ENCODE data around the gene DLGAP1.

DLGAP1 gene

DNA sequence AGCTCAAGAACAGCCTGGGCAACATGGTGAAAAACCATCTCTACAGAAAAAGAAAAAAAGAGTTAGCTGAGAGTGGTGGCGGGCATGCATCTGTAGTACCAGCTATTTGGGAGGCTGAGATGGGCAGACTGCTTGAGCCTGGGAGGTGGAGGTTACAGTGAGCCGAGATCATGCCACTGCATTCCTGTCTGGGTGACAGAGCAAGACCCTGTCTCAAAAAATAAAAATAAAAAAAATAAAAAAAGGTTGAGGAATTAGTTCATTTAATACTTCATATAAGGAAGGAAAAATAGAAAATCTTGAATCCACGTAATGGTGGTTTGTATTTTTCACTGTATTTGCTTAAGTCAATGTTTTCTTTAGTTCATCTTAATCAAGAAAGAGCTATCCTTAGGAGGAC, 763.4 kb downstream of the DLGAP1 start:
- Histone ChIP-seq H2AFZ (ENCODE audit: low read depth, low read length, severe bottlenecking) (no peak overlapping the region), H3K9ac (ENCODE audit: low read length) (no peak overlapping the region), H3K36me3 (ENCODE audit: low read length) (no peaks in the 10 kb centered on the region), H3K9me3 (ENCODE audit: insufficient read depth, low read length) (no peaks in the 10 kb centered on the region), H3K9me2 (replicated peaks; ENCODE audit: insufficient read depth, low read length) (no peaks in the 10 kb centered on the region), H3K4me3 (ENCODE audit: insufficient read depth, low read length, poor library complexity, severe bottlenecking) (no peak overlapping the region), H3K4me2 (ENCODE audit: low read depth, low read length, poor library complexity, severe bottlenecking) (no peak overlapping the region), H3F3A (ENCODE audit: insufficient read depth) (no peaks in the 10 kb centered on the region), H3K27me3 (ENCODE audit: low read length) (no peaks in the 10 kb centered on the region), H4K20me1 (ENCODE audit: low read depth, low read length) (no peaks in the 10 kb centered on the region), H3K79me2 (ENCODE audit: insufficient read depth, low read length) (no peaks in the 10 kb centered on the region), H3K27ac (ENCODE audit: low read depth, low read length) (no peak overlapping the region)
- TF ChIP-seq, protein P1, sequence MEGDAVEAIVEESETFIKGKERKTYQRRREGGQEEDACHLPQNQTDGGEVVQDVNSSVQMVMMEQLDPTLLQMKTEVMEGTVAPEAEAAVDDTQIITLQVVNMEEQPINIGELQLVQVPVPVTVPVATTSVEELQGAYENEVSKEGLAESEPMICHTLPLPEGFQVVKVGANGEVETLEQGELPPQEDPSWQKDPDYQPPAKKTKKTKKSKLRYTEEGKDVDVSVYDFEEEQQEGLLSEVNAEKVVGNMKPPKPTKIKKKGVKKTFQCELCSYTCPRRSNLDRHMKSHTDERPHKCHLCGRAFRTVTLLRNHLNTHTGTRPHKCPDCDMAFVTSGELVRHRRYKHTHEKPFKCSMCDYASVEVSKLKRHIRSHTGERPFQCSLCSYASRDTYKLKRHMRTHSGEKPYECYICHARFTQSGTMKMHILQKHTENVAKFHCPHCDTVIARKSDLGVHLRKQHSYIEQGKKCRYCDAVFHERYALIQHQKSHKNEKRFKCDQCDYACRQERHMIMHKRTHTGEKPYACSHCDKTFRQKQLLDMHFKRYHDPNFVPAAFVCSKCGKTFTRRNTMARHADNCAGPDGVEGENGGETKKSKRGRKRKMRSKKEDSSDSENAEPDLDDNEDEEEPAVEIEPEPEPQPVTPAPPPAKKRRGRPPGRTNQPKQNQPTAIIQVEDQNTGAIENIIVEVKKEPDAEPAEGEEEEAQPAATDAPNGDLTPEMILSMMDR (IDR thresholded peaks at IDR 0.05; ENCODE audit: insufficient read depth, low read length, poor library complexity, severe bottlenecking): no peak

GRCh38 chr18:3690764-3691066, 764.4 kb downstream of the DLGAP1 start:
- Histone ChIP-seq H3F3A (ENCODE audit: insufficient read depth) (no peaks in the 10 kb centered on the region), H3K27me3 (ENCODE audit: low read length) (no peaks in the 10 kb centered on the region), H3K9me3 (ENCODE audit: insufficient read depth, low read length) (no peaks in the 10 kb centered on the region), H4K20me1 (ENCODE audit: low read depth, low read length) (no peaks in the 10 kb centered on the region), H3K36me3 (ENCODE audit: low read length) (no peaks in the 10 kb centered on the region), H3K79me2 (ENCODE audit: insufficient read depth, low read length) (no peaks in the 10 kb centered on the region), H3K27ac (ENCODE audit: low read depth, low read length) (no peak overlapping the region), H3K9me2 (replicated peaks; ENCODE audit: insufficient read depth, low read length) (no peaks in the 10 kb centered on the region), H2AFZ (ENCODE audit: low read depth, low read length, severe bottlenecking) (no peak overlapping the region), H3K9ac (ENCODE audit: low read length) (no peak overlapping the region), H3K4me2 (ENCODE audit: low read depth, low read length, poor library complexity, severe bottlenecking) (no peak overlapping the region), H3K4me3 (ENCODE audit: insufficient read depth, low read length, poor library complexity, severe bottlenecking) (no peak overlapping the region)
- TF ChIP-seq, protein P1 (IDR thresholded peaks at IDR 0.05; ENCODE audit: insufficient read depth, low read length, poor library complexity, severe bottlenecking): no peak
- no peak for TF ChIP-seq EZH2phosphoT487 (conservative IDR thresholded peaks at IDR 0.05; ENCODE audit: low read length)

GRCh38 chr18:3689986-3690763, 764.9 kb downstream of the DLGAP1 start:
- H3K79me2 ChIP-seq (ENCODE audit: insufficient read depth, low read length): no peaks in the 10 kb centered on the region
- H3K27me3 ChIP-seq (ENCODE audit: low read length): no peaks in the 10 kb centered on the region
- no peak overlapping the region for H2AFZ ChIP-seq (ENCODE audit: low read depth, low read length, severe bottlenecking)
- no peak overlapping the region for H3K9ac ChIP-seq (ENCODE audit: low read length)
- no peaks in the 10 kb centered on the region for H3K9me3 ChIP-seq (ENCODE audit: insufficient read depth, low read length)
- no peaks in the 10 kb centered on the region for H3K36me3 ChIP-seq (ENCODE audit: low read length)
- TF ChIP-seq, protein P1 (IDR thresholded peaks at IDR 0.05; ENCODE audit: insufficient read depth, low read length, poor library complexity, severe bottlenecking): no peak
- no peak for TF ChIP-seq EZH2phosphoT487 (conservative IDR thresholded peaks at IDR 0.05; ENCODE audit: low read length)
- no peak overlapping the region for H3K4me2 ChIP-seq (ENCODE audit: low read depth, low read length, poor library complexity, severe bottlenecking)
- H4K20me1 ChIP-seq (ENCODE audit: low read depth, low read length): no peaks in the 10 kb centered on the region
- no peaks in the 10 kb centered on the region for H3K9me2 ChIP-seq (replicated peaks; ENCODE audit: insufficient read depth, low read length)
- no peak overlapping the region for H3K27ac ChIP-seq (ENCODE audit: low read depth, low read length)
- no peaks in the 10 kb centered on the region for H3F3A ChIP-seq (ENCODE audit: insufficient read depth)
- H3K4me3 ChIP-seq (ENCODE audit: insufficient read depth, low read length, poor library complexity, severe bottlenecking): no peak overlapping the region
